ENCODE measurements around the gene NTSR1.

DNA sequence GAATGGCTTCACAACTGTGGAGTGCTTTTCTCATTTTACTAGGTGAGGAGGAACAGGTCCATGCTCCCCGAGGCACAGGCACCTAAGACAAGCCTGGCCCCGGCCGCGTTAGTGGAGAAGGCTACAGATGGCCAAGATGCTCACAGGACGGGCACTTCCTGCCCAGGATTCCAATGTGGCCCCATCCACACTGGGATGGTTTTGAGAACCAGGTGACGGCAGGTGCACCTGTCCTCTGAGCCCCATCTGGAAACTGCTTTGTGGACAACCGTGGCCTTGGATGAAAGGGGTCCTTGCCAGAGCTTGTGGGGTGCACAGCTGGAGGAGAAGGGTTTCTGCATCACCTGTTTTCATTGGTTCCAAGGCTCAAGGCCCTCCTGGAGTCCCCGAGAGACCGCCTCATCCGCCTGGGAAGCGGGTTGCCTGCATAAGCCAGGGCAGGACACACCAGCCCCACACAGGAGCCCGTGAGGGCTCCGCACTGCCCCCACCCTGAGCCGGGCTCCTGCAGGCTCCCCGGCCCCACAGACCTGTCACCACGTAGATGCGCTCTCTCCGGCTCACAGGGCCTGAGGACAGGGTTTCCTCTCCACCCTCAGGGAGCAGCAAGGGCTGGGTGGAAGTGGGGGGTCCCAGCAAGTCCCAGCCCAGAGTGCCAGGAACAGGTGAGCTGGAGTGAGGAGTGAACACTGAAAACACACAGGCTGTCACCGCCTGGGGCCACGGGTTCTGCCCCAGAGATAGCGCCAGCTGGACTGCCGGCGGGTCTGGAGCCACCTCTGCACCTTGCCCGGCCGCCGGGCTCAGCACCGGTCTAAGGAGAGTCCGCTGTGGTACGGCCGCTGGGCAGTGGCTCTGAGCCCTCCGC is 18.3 kb downstream of the NTSR1 start:
- TF ChIP-seq CTCF (IDR thresholded peaks at IDR 0.05) (no peak), POLR2A (IDR thresholded peaks at IDR 0.05) (no peak)

Measured in right lobe of liver (tissue), 4 donors.